Measurements from ENCODE around the gene TMEM63B. TPM values are rescaled to one million over a fixed set of nuclear protein-coding genes. Genes with fewer than 3 reads are reported as not detected.
A peak's percentile ranks its signal among the peaks of the same experiment; 100 is the strongest.

Gene TMEM63B
- 125 and 274 TPM in 2 replicates for total RNA-seq (2011; cell fraction: chromatin; rRNA removed; ENCODE audit: low replicate concordance)
- 162 and 166 TPM in 2 replicates for total RNA-seq (2011; cell fraction: nucleolus; rRNA removed)
- total RNA-seq (2011; cell fraction: nucleoplasm; rRNA removed), result 160 TPM in 2 replicates
- 12.6 and 22.5 TPM in 2 replicates for total RNA-seq (2014; rRNA removed)
- total RNA-seq (2014; rRNA removed; fragmentation: Illumina TruSeq; extraction: Trizol), result 10.8 and 14.4 TPM in 2 replicates
- total RNA-seq (2015; rRNA removed; fragmentation: Illumina TruSeq; extraction: Trizol), result 14.0 and 14.3 TPM in 2 replicates
- total RNA-seq (2021), result 39.2 and 39.4 TPM in 2 replicates
- 37.0 and 59.6 TPM in 2 replicates for polyA plus RNA-seq (2011; rRNA removed)
- 69.9 and 86.4 TPM in 2 replicates for polyA plus RNA-seq (2011; cell fraction: cytosol; rRNA removed)
- 128 and 148 TPM in 2 replicates for polyA plus RNA-seq (2011; cell fraction: nucleus; rRNA removed)
- polyA plus RNA-seq (2012), result 27.9 and 28.7 TPM in 2 replicates
- polyA plus RNA-seq (2014; fragmentation: Illumina TruSeq; extraction: Trizol), result 32.5 and 35.7 TPM in 2 replicates
- under 1 TPM; 0.14 to 0.17 TPM for polyA plus RNA-seq (2014; fragmentation: Nextera tagmentation; extraction: Ambion mirVana)
- polyA plus RNA-seq (2014; rRNA removed), result 26.8 and 31.0 TPM in 2 replicates
- polyA minus RNA-seq (2011; rRNA and poly(A)+ RNA removed), result 52.7 and 68.9 TPM in 2 replicates
- polyA minus RNA-seq (2011; cell fraction: cytosol; rRNA and poly(A)+ RNA removed), result 35.2 and 46.9 TPM in 2 replicates
- polyA minus RNA-seq (2011; cell fraction: nucleus; rRNA and poly(A)+ RNA removed), result 25.6 and 33.4 TPM in 2 replicates
- Bru-seq, nascent RNA, result percentile 70 among the genes with signal in this experiment
- percentile 73 among the genes with signal in this experiment for BruChase-seq, experiment 1, labeled RNA remaining after a 2-hour chase
- percentile 81 among the genes with signal in this experiment for BruChase-seq, experiment 2, labeled RNA remaining after a 6-hour chase
- long read RNA-seq, experiment 1, partial matches to known transcripts, result 42 of 53 reads
- long read RNA-seq, experiment 1, other reads (novel, unspliced or antisense), result 10 of 53 reads
- long read RNA-seq, experiment 2, partial matches to known transcripts, result 10 of 29 reads
- long read RNA-seq, experiment 2, other reads (novel, unspliced or antisense), result 16 of 29 reads
- long read RNA-seq, experiment 3, partial matches to known transcripts, result 1 of 1 reads
- long read RNA-seq, experiment 3, other reads (novel, unspliced or antisense), result 0 of 1 reads

DNA sequence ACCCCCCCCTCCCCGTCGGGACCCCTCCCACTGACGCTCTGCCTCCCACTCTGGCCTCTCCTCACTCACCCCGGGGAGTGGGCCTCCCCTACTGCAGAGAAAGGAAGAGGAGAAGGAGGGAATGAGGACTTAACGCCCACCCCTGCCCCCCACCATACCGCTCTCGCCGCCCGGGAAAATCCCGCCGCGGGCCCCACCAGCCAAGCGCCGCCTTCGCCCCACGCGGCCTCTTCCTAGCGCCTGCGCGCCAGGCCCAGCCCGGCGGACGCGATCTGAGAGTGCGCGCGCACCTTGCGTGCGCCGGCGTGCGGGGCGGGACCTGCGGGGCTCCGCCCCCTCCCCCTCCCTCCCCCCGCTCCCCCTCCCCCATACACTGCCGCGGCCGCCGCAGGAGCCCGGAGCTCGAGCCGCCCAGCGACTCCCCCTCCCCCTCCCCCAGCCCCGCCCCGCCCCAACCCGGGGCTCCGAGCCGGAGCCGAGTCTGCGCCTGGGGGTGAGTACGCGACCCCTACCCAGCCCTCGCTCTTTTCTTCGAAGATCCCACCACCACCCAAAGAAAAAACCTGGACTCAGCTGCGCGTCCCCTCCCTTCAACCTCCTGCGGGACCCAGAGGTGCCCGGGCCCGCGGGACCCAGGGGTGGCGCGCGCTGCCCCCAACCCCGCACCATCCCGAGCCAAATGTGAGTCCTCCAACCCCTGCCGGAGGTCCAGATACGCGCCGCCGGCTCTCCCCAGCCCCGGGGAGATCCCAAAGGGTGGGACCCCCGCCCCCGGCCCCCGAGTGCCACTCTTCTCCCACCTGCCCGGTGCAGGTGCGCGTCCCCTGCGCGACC lies at the start of gene TMEM63B, which contains the start of gene MRPL14:
TMEM63B (plus strand) TSS at position 369 of the 834 bp plus-strand sequence. CDS start 7,031 bp downstream, outside the sequence.
MRPL14 (minus strand) TSS at position 267 of the 834 bp plus-strand sequence. CDS start 10,841 bp downstream, outside the sequence.
- Histone ChIP-seq H3K9me3 (replicated peaks; ENCODE audit: control insufficient read depth, insufficient read depth, low read depth, low read length) (no peaks in the 10 kb centered on the region), H4K20me1 (replicated peaks; ENCODE audit: control insufficient read depth, insufficient read depth, low read length) (peaks cover 39% of the 10 kb centered on the region), H2AFZ (ENCODE audit: low read depth, low read length) (peak within 1 kb of the TSS; percentile 67), H3K27me3 (ENCODE audit: control insufficient read depth in 2 of 2, insufficient read depth in 2 of 2, low read length in 2 of 2) (no peaks in the 10 kb centered on the region), H3K27ac (ENCODE audit: extremely low read depth, low read depth, low read length) (peak within 1 kb of the TSS; percentile 75), H3K36me3 (ENCODE audit: control insufficient read depth, insufficient read depth, low read length) (peaks cover 39% of the 10 kb centered on the region), H3K79me2 (ENCODE audit: control insufficient read depth, insufficient read depth, low read length) (peaks cover 93% of the 10 kb centered on the region), H3K4me1 (replicated peaks in 1 of 2; ENCODE audit: control insufficient read depth in 2 of 2, insufficient read depth in 2 of 2, low read length in 2 of 2) (peaks cover 51 to 64% of the 10 kb centered on the region in 2 experiments), H3K4me3 (peak within 1 kb of the TSS; percentile 76), H3K4me2 (ENCODE audit: insufficient read depth, low read length) (peak within 1 kb of the TSS; percentile 94), H3K9me1 (ENCODE audit: control insufficient read depth, insufficient read depth, low read length) (no peaks in the 10 kb centered on the region), H3K9ac (ENCODE audit: insufficient read depth in 1 of 2, low read depth in 2 of 2, low read length in 2 of 2) (peak within 1 kb of the TSS; percentile 78 to 92)
- BruUV-seq (replicated peaks), result no TSS peak
- ATAC-seq (peak; percentile 85), DNase-seq (ENCODE audit: extremely low read depth in 1 of 4, low spot score in 3 of 4) (peak; percentile 94 to 99 (median 99)), FAIRE-seq (no peak)
- CTCF ChIA-PET (ENCODE audit: low intra/inter-chr PET ratio), result no interaction called here
- POLR2A ChIA-PET, result interaction anchor here (0.5 to 1.0 kb wide), 3 partner anchors 16 to 203 kb away, joined by 3 to 4 read pairs (median 3); partner anchors contain the start of gene HSP90AB1
- intact Hi-C loops (cut with micrococcal nuclease), result loop anchor here (5.0 kb wide), 1 partner anchor 500 kb away; the partner anchor contains the start of gene GTPBP2
- in situ Hi-C loops (cut with MboI), result no loop called here
- 0% methylated on average over 38 of the region's 80 CpGs for WGBS (ENCODE audit: insufficient coverage, low coverage, missing lambda C conversion rate)
- TF ChIP-seq, protein P1, sequence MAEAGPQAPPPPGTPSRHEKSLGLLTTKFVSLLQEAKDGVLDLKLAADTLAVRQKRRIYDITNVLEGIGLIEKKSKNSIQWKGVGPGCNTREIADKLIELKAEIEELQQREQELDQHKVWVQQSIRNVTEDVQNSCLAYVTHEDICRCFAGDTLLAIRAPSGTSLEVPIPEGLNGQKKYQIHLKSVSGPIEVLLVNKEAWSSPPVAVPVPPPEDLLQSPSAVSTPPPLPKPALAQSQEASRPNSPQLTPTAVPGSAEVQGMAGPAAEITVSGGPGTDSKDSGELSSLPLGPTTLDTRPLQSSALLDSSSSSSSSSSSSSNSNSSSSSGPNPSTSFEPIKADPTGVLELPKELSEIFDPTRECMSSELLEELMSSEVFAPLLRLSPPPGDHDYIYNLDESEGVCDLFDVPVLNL (CRISPR knock-in tag; IDR thresholded peaks at IDR 0.05; ENCODE audit: low read depth), result no peak
- TF ChIP-seq MECOM (CRISPR knock-in tag; IDR thresholded peaks at IDR 0.05), result no peak
- TF ChIP-seq SUPT5H (IDR thresholded peaks at IDR 0.05), result peak; percentile 87
- TF ChIP-seq, protein P2, sequence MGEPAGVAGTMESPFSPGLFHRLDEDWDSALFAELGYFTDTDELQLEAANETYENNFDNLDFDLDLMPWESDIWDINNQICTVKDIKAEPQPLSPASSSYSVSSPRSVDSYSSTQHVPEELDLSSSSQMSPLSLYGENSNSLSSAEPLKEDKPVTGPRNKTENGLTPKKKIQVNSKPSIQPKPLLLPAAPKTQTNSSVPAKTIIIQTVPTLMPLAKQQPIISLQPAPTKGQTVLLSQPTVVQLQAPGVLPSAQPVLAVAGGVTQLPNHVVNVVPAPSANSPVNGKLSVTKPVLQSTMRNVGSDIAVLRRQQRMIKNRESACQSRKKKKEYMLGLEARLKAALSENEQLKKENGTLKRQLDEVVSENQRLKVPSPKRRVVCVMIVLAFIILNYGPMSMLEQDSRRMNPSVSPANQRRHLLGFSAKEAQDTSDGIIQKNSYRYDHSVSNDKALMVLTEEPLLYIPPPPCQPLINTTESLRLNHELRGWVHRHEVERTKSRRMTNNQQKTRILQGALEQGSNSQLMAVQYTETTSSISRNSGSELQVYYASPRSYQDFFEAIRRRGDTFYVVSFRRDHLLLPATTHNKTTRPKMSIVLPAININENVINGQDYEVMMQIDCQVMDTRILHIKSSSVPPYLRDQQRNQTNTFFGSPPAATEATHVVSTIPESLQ (CRISPR knock-in tag; IDR thresholded peaks at IDR 0.05), result 0 out of 2 replicates have a peak, but pooled peaks have one; percentile 51
- no peak; the same call in 1 of the 2 replicates for TF ChIP-seq SMARCE1 (IDR thresholded peaks at IDR 0.05)
- peak; percentile 92 to 93 for TF ChIP-seq NRF1 (conservative IDR thresholded peaks at IDR 0.05 in 1 of 2, IDR thresholded peaks at IDR 0.05 in 1 of 2)
- TF ChIP-seq EGR1 (conservative IDR thresholded peaks at IDR 0.05), result peak; percentile 51
- peak; percentile 79 for TF ChIP-seq ZNF444 (CRISPR knock-in tag; IDR thresholded peaks at IDR 0.05)
- no peak for TF ChIP-seq ZNF644 (tag; IDR thresholded peaks at IDR 0.05; ENCODE audit: low read depth)
- TF ChIP-seq CBX1 (IDR thresholded peaks at IDR 0.05; ENCODE audit: low read depth), result peak; percentile 36; the same call in 1 of the 2 replicates
- TF ChIP-seq, protein P3, sequence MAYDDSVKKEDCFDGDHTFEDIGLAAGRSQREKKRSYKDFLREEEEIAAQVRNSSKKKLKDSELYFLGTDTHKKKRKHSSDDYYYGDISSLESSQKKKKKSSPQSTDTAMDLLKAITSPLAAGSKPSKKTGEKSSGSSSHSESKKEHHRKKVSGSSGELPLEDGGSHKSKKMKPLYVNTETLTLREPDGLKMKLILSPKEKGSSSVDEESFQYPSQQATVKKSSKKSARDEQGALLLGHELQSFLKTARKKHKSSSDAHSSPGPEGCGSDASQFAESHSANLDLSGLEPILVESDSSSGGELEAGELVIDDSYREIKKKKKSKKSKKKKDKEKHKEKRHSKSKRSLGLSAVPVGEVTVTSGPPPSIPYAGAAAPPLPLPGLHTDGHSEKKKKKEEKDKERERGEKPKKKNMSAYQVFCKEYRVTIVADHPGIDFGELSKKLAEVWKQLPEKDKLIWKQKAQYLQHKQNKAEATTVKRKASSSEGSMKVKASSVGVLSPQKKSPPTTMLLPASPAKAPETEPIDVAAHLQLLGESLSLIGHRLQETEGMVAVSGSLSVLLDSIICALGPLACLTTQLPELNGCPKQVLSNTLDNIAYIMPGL (CRISPR knock-in tag; IDR thresholded peaks at IDR 0.05), result 0 out of 2 replicates have a peak, but pooled peaks have one; percentile 52
- peak; percentile 89 for TF ChIP-seq ZFX (CRISPR knock-in tag; IDR thresholded peaks at IDR 0.05)
